Astrocyte of the spinal cord (primary cell): ENCODE data around the gene AVPR1B.
"Not testable (repeated sequence)": the region's sequence is repeated elsewhere in the genome, so short reads cannot be mapped to it uniquely, and the experiment has no call there.

Source experiments
- DNase-seq: peaks from one replicate; pipeline ENCODE4 v3.0.0; 2011; ENCODE audit warnings: low read depth, low spot score
- H3K4me3 ChIP-seq: 2 replicates; pipeline ENCODE4 v1.5.1; 2011; ENCODE audit warnings: low read depth, mild to moderate bottlenecking, low read length, moderate library complexity
- CTCF ChIP-seq: IDR thresholded peaks from 2 replicates; pipeline ENCODE4 v1.5.1; 2012; ENCODE audit warnings: low read depth, mild to moderate bottlenecking, low read length, inconsistent platforms
- in situ Hi-C: cut with HindIII; loops from 2 replicates; pipeline ENCODE4 v1.10.0; 2017; ENCODE audit warnings: low sequenced_read_pairs

The AVPR1B gene

DNA sequence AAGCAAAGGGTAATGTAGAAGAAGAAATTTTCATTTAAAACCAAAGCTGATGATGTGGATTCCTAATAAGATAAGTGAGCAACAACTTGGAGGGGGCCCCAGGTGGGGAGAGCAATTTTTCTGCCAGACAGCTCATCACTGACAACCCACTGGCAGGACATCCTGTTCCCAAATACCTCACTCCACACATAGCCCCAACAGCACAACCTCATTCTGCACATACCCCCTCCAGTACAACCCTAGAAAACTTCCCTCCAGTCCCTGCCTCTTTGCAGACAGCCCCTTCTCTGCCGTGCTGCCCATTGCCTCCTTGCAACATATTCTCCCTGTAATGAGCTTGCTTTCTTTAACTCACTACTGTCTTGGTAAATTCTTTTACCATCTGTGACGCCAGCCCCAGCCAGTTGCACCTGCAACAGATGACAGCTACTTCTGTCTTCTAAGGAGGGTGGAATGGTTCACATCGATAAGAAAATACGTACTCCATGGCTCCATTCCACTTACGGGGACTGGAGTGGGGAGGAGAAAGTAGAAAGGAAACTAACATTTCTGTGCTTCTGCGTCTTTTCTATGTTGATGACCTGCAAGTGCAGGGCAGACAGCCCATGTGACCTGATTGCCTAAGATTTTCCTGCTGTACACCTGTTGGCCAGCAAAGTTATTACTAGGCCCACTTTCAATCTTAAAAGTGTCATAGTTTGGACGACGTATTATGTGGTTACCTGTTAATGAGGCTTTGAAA is 49.5 kb downstream of the AVPR1B start:
- in situ Hi-C loops, result no loop called here
- no peak overlapping the region for H3K4me3 ChIP-seq
- no peak for DNase-seq
- TF ChIP-seq CTCF, result no peak

GRCh38 chr1:206066479-206067171 is 50.6 kb downstream of the AVPR1B start:
- no peak overlapping the region for H3K4me3 ChIP-seq
- no peak for DNase-seq
- no peak for TF ChIP-seq CTCF
- in situ Hi-C loops, result no loop called here

DNA sequence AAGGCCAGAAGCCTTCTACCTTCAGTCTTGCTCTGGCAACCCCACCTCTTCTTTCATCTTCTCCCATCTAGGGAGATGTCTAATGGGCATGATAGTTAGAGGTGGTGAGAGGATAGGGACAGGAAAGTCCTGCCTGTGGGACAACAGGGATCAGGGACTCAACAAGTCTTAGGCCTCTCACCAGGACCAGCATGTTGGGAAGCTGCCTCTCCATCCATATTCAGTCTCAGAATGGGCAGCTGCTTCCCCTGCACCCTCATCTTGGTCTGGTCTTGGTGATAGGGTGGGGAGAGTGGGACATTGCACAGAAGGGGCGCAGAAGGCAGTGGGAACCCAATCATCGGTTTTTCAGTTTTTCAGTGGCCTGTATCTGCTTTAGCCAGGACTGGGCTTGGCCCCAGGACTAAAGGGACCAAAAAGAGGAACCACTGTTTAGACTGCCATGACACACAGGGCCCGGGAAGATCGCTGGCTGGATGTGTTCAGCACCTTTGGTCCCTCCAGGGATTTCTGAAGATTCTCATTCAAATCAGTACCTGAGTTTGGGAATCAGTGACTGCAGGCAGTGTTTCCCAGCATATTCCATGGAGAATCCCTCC is 51.5 kb downstream of the AVPR1B start:
- in situ Hi-C loops, result no loop called here
- DNase-seq, result no peak
- H3K4me3 ChIP-seq, result no peak overlapping the region
- TF ChIP-seq CTCF, result no peak

GRCh38 chr1:206064501-206064900 is 52.7 kb downstream of the AVPR1B start:
- in situ Hi-C loops, DNase-seq, H3K4me3 ChIP-seq: not testable (repeated sequence)

DNA sequence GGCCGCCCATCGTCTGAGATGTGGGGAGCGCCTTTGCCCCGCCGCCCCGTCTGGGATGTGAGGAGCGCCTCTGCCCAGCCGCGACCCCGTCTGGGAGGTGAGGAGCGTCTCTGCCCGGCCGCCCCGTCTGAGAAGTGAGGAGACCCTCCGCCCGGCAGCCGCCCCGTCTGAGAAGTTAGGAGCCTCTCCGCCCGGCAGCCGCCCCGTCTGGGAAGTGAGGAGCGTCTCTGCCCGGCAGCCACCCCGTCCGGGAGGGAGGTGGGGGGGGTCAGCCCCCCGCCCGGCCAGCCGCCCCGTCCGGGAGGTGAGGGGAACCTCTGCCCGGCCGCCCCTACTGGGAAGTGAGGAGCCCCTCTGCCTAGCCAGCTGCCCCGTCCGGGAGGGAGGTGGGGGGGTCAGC is 53.2 kb downstream of the AVPR1B start:
- DNase-seq, H3K4me3 ChIP-seq, in situ Hi-C loops: not testable (repeated sequence)

DNA sequence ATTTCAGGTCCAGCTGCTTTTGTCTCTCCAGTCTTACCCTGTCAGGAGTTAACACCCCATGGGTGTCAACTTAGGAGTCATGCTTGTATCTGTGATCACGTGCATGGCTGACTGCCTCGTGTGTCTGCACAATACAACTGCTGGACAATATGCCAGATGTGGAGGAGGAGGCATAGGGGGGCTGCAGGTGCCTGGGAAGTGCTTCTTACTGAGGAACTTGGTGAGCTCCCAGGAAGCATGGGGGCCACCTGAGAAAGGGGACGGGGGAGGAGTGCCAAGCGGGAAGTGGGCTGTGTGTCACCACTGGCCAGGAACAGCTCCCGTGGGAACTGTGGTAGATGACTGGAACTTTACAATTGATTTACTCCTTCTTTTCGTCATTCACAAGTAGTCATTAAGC is 54.7 kb downstream of the AVPR1B start:
- no peak overlapping the region for H3K4me3 ChIP-seq
- TF ChIP-seq CTCF, result no peak
- DNase-seq, result no peak
- in situ Hi-C loops, result no loop called here

GRCh38 chr1:206060844-206061243 is 56.3 kb downstream of the AVPR1B start:
- DNase-seq, result no peak
- no peak for TF ChIP-seq CTCF
- in situ Hi-C loops, result no loop called here
- no peak overlapping the region for H3K4me3 ChIP-seq
